GM13977 (cell line): ENCODE measurements around the gene FANCC.
A peak's percentile ranks its signal among the peaks of the same experiment; 100 is the strongest.

Experiments used
- DNase-seq: peaks from one replicate; pipeline ENCODE4 v3.0.0; 2012; ENCODE audit warnings: low spot score
- in situ Hi-C: fragments of 300-500 bp; cut with MboI; formaldehyde crosslinking; loops from one replicate; pipeline ENCODE4 v1.12.0; 2022; ENCODE audit warnings: low sequenced_read_pairs, low pct_unique_long_range_greater_than_20kb, mixed read lengths, inconsistent platforms; ENCODE audit not compliant: unreplicated experiment
- TF ChIP-seq, protein P1 (sequence below): IDR thresholded peaks from 2 replicates; pipeline ENCODE4 v1.5.1; 2012; ENCODE audit warnings: mild to moderate bottlenecking, control low read depth; ENCODE audit not compliant: insufficient read depth; ENCODE audit errors: extremely low read depth, missing control alignments

The FANCC gene

DNA sequence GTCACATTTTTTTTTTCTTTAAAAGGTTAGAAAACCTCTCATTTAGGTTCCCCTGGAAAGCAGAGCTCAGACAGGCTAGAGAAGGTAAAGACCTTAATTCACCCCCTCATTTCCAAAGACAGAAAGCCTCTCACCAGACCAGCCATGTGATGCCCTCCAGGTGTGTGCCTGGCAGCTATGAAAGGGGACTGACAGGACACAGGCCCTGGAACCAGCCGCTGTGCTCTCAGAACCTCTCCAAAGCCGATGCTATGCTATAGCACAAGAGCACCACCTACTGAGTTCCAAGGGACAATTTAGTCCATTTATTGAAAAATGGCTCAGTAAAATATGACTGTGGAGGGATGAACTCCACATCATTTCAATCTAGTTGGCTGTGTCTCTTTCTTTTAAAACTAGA, 48.8 kb downstream of the FANCC start:
- in situ Hi-C loops = no loop called here
- TF ChIP-seq, protein P1, sequence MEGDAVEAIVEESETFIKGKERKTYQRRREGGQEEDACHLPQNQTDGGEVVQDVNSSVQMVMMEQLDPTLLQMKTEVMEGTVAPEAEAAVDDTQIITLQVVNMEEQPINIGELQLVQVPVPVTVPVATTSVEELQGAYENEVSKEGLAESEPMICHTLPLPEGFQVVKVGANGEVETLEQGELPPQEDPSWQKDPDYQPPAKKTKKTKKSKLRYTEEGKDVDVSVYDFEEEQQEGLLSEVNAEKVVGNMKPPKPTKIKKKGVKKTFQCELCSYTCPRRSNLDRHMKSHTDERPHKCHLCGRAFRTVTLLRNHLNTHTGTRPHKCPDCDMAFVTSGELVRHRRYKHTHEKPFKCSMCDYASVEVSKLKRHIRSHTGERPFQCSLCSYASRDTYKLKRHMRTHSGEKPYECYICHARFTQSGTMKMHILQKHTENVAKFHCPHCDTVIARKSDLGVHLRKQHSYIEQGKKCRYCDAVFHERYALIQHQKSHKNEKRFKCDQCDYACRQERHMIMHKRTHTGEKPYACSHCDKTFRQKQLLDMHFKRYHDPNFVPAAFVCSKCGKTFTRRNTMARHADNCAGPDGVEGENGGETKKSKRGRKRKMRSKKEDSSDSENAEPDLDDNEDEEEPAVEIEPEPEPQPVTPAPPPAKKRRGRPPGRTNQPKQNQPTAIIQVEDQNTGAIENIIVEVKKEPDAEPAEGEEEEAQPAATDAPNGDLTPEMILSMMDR = peak; percentile 58
- peak; percentile 27 for DNase-seq

DNA sequence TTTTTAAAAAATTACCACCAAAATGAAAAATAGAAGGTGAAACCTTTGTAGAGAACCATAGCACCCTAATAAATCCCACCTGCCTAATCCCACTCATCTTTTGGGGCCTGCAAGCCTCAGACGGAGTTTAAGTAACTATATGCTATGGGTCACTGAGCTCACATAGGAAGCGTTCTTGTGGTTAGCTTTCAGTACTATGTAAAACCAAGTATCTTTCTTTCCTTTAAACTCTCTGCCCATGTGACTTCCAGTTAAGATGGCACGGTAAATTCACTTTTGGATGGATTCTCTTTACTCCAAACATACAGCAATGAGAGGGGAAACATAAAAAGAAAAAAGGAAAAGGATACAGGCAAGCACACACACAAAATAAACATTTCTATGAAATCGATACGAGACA, 50.9 kb downstream of the FANCC start:
- DNase-seq = no peak
- TF ChIP-seq, protein P1 = no peak
- in situ Hi-C loops = no loop called here

DNA sequence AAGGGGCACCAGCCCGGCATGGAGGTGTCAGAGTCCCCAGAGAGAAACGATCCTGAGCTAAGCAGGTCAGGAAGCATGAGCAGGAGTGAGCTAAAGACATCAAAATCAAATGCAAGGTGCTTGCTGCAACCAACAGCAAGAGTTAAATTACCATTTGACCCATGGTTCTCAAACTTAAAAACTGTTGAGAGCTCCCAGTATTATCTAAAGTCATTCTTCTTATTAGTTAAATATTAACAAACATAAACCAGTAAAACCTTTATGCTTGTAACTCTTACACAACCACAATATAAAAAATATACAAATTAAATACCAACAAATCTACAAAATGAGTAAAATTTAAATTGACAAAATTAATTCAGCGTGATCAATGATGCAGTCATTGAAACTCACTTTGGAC, 51.5 kb downstream of the FANCC start:
- DNase-seq = no peak
- TF ChIP-seq, protein P1 = no peak
- in situ Hi-C loops = no loop called here

DNA sequence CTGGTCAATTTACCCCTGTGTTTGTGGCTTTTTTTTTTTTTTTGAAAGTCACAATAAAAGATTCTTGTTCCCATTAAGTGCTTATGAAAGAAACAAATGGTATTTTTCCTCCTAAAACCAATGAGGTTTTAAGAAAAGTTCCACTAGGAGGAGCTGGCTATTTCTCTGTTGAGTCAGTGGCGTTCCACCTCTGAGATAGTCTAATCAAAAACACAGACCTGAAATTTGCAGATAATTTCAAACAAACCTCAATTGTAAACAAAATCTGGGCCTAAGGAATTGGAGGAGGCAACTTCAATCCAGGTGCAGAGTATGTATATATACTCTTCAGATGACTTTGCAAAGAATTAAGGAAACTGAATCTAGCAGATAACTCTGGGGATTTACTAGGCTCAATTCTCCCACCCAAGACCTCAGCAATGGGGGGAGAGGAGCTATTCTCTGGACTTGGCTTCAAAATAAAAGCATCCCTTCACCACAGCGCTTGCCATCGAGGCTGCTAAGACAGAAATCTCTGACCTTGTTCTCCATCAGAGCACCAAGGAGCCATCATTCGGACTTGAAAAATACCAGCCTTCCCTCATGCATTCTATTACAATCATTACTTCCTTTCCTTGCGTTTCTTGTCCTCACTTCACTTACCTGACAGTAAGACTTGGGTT, 52.4 kb downstream of the FANCC start:
- in situ Hi-C loops = no loop called here
- no peak for DNase-seq
- TF ChIP-seq, protein P1 = no peak

DNA sequence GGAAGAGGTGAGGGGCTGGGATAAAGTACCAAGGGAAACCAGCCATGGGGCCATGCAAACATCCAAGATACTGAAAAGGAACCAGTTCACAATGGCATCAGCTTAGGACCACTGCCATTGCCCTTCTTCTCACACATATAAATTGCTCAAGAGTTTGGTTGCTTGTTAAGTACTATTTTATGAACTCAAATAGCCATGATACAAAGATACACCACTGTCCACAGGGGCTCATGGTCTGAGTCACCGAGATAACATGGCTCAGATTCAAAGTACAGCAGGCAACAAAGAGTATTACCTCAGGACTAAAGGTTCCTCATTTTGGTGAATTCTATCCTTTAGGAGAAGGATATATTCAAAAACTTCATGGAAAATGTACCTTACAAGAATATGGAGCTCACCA, 55.6 kb downstream of the FANCC start:
- in situ Hi-C loops = no loop called here
- TF ChIP-seq, protein P1 = no peak
- DNase-seq = no peak

DNA sequence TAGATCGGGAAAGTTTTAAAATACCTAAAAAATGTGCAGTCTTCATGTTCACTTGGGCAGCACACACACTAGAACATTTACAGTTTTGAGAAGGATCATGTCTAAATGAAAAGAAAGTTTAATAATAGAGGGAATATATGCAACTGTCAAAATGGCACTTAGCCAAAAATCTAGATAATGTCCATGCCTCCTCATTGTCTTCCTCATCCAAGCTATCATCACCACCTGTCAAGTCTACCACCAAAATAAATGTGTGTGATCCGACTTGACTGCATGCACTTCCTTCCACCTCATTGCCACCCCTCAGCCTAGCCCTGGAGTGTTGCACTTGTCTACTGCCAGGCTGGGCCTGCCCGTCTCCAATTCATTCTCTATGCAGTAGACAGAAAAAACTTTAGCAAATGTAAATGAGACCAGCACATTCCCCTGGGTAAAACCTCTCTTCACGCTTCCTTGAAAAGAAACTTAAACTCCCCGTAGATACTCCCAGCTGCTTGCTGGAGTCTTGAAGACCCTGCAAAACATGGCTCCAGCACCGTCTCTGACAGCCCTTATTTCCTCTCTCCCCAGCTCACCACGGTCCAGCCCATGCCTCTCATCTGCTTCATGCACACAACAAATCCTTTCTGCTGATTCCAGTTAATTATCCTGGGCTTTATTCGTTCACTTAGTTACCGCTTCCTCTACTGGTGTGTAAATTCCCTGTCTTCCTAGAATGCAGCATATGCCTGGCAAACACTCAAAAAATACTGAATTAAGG, 66.9 kb downstream of the FANCC start:
- in situ Hi-C loops = no loop called here
- TF ChIP-seq, protein P1 = no peak
- no peak for DNase-seq
